ENCODE measurements around the gene CNN1. TPM values are rescaled to one million over a fixed set of nuclear protein-coding genes. Genes with fewer than 3 reads are reported as not detected.

Gene CNN1
- total and polyA plus RNA-seq, 2 of the 4 experiments (the other 2 are of a cell fraction) = 102 to 196 TPM

- no peak for TF ChIP-seq MAFK (IDR thresholded peaks at IDR 0.05; ENCODE audit: low read depth, low read length)
- peak; percentile 72 for TF ChIP-seq BHLHE40 (IDR thresholded peaks at IDR 0.05; ENCODE audit: low read depth, low read length)
- no peak for TF ChIP-seq CHD1 (IDR thresholded peaks at IDR 0.05; ENCODE audit: low read depth, low read length)
- TF ChIP-seq MAZ (IDR thresholded peaks at IDR 0.05; ENCODE audit: borderline replicate concordance, low read depth, low read length) = peak; percentile 99
Observed at GRCh38 chr19:11558881-11559828, 20.5 kb downstream of the CNN1 start, which contains the start of gene ELOF1 (continued).

Measured in IMR-90 (cell line).